Measurements from ENCODE around the gene KLC4.
A peak's percentile ranks its signal among the peaks of the same experiment; 100 is the strongest.

Gene KLC4

GRCh38 chr6:43016176-43016942 is 43.1 kb upstream of the KLC4 start:
- no peak for TF ChIP-seq CTCF (IDR thresholded peaks at IDR 0.05; ENCODE audit: extremely low read depth, missing control alignments)
- DNase-seq (ENCODE audit: low spot score), result no peak

- no peak for DNase-seq (ENCODE audit: low spot score)
Observed at GRCh38 chr6:43016943-43017334, 42.5 kb upstream of the KLC4 start.

GRCh38 chr6:43019152-43019551 is 40.3 kb upstream of the KLC4 start:
- no peak for DNase-seq (ENCODE audit: low spot score)
- TF ChIP-seq CTCF (IDR thresholded peaks at IDR 0.05; ENCODE audit: extremely low read depth, missing control alignments), result no peak

More at GRCh38 chr6:43016943-43017334, 42.5 kb upstream of the KLC4 start:
- TF ChIP-seq CTCF (IDR thresholded peaks at IDR 0.05; ENCODE audit: extremely low read depth, missing control alignments), result no peak

- no peak for TF ChIP-seq CTCF (IDR thresholded peaks at IDR 0.05; ENCODE audit: extremely low read depth, missing control alignments)
- DNase-seq (ENCODE audit: low spot score), result no peak
Observed at GRCh38 chr6:43020052-43020705, 39.3 kb upstream of the KLC4 start.

GRCh38 chr6:43020847-43021246 is 38.6 kb upstream of the KLC4 start:
- TF ChIP-seq CTCF (IDR thresholded peaks at IDR 0.05; ENCODE audit: extremely low read depth, missing control alignments), result no peak
- no peak for DNase-seq (ENCODE audit: low spot score)

- peak; percentile 89 for DNase-seq (ENCODE audit: low spot score)
- no peak for TF ChIP-seq CTCF (IDR thresholded peaks at IDR 0.05; ENCODE audit: extremely low read depth, missing control alignments)
Observed at GRCh38 chr6:43021270-43022047, 38.0 kb upstream of the KLC4 start, which contains the start of gene RRP36. TSS of gene RRP36 (plus strand) at chr6:43021623. CDS start at chr6:43021655, 32 bp downstream.

GRCh38 chr6:43024436-43024835 is 35.0 kb upstream of the KLC4 start:
- no peak for TF ChIP-seq CTCF (IDR thresholded peaks at IDR 0.05; ENCODE audit: extremely low read depth, missing control alignments)
- no peak for DNase-seq (ENCODE audit: low spot score)

All from GM20000 (cell line).